Small intestine (tissue), 7 donors: ENCODE results near the gene RFTN1. TPM values are rescaled to one million over a fixed set of nuclear protein-coding genes. Genes with fewer than 3 reads are reported as not detected.

ENCODE experiments used
- DNase-seq, 2 donors: peaks; one replicate each; pipeline versions ENCODE4 v3.0.0 to v3.0.0-alpha.2; 2013
- FAIRE-seq: peaks from 2 replicates; lab custom pipeline; 2012; peaks lifted over from hg19 to GRCh38; lab: Jason Lieb, UNC
- H3K27ac ChIP-seq, 3 donors: one replicate each; pipeline ENCODE4 v1.5.1; 2013; ENCODE audit warnings: low read length in 2 of 3, mild to moderate bottlenecking in 2 of 3, control low read depth in 1 of 3, inconsistent platforms in 1 of 3, low read depth in 1 of 3, moderate library complexity in 1 of 3
- H3K27me3 ChIP-seq, 3 donors: one replicate each; pipeline ENCODE4 v1.6.1; 2013; ENCODE audit warnings: low read length in 3 of 3, inconsistent platforms in 1 of 3; ENCODE audit not compliant: control insufficient read depth in 3 of 3, insufficient read depth in 3 of 3
- H3K36me3 ChIP-seq, 3 donors: one replicate each; pipeline ENCODE4 v1.6.1; 2013; ENCODE audit warnings: low read length in 3 of 3, inconsistent platforms in 1 of 3, low read depth in 1 of 3, mild to moderate bottlenecking in 1 of 3, moderate library complexity in 1 of 3; ENCODE audit not compliant: control insufficient read depth in 3 of 3, insufficient read depth in 2 of 3
- H3K4me1 ChIP-seq, 3 donors: one replicate each; pipeline ENCODE4 v1.6.1; 2013; ENCODE audit warnings: low read length in 2 of 3, inconsistent platforms in 1 of 3, low read depth in 1 of 3, mild to moderate bottlenecking in 1 of 3, moderate library complexity in 1 of 3; ENCODE audit not compliant: control insufficient read depth in 3 of 3, insufficient read depth in 2 of 3
- H3K4me3 ChIP-seq, 3 donors: one replicate each; pipeline ENCODE4 v1.5.1; 2013; ENCODE audit warnings: low read length in 3 of 3, control low read depth in 1 of 3, inconsistent platforms in 1 of 3, low read depth in 1 of 3, mild to moderate bottlenecking in 1 of 3, moderate library complexity in 1 of 3
- H3K9me3 ChIP-seq, 2 donors: one replicate each; pipeline ENCODE4 v1.6.1; 2013; ENCODE audit warnings: low read depth in 1 of 2, low read length in 1 of 2; ENCODE audit not compliant: control insufficient read depth in 2 of 2, insufficient read depth in 1 of 2
- WGBS, 3 donors: extraction: QIAGEN DNeasy Blood & Tissue Kit; methylation state at CpG; one replicate each; pipeline ENCODE4 v1.1.7; 2013; 5-methylcytosine and 5-hydroxymethylcytosine counted together
- polyA plus RNA-seq, 4 donors: library from polyadenylated mRNA; stranded (reverse) in 3 of 4; unstranded in 1 of 4; fragments of 200-250 nt in 3 of 4; fragments of 120-200 nt in 1 of 4; gene quantifications; one replicate each; pipeline versions ENCODE4 v1.2.1 to v1.2.3, GENCODE V29; 2013
- donor health status: healthy with polysubstance abuse.
- donor health status: control.
- donor health status: control.
- donor health status: Bipolar disorder and iron deficiency.
- donor health status: healthy.

RFTN1 gene
- polyA plus RNA-seq, 4 donors, result 1.8 to 18.4 (median 11.6) TPM

GRCh38 chr3:16482770-16483531 lies 30.5 kb downstream of the RFTN1 start:
- peaks cover 0 to 10% (median 7%) of the 10 kb centered on the region in 3 donors for H3K4me1 ChIP-seq
- DNase-seq (peak in 1 of 2 donors; percentile 5), FAIRE-seq (no peak)
- no peaks in the 10 kb centered on the region for H3K27me3 ChIP-seq
- WGBS, 3 donors, result 29 to 37% (median 30%) methylated on average over 7 of the region's 7 CpGs
- H3K36me3 ChIP-seq, result no peaks in the 10 kb centered on the region
- H3K27ac ChIP-seq, result peak overlapping the region in 2 of 3 donors; percentile 11 to 76
- no peak overlapping the region for H3K4me3 ChIP-seq
- no peaks in the 10 kb centered on the region for H3K9me3 ChIP-seq

GRCh38 chr3:16482194-16482769 lies 31.2 kb downstream of the RFTN1 start:
- 79 to 82% (median 80%) methylated on average over 5 of the region's 5 CpGs for WGBS, 3 donors
- Histone ChIP-seq H3K27ac (peak overlapping the region in 2 of 3 donors; percentile 30 to 80), H3K4me1 (peaks cover 0 to 10% (median 7%) of the 10 kb centered on the region in 3 donors), H3K4me3 (no peak overlapping the region), H3K36me3 (no peaks in the 10 kb centered on the region), H3K27me3 (no peaks in the 10 kb centered on the region), H3K9me3 (no peaks in the 10 kb centered on the region)
- DNase-seq (no peak), FAIRE-seq (no peak)

DNA sequence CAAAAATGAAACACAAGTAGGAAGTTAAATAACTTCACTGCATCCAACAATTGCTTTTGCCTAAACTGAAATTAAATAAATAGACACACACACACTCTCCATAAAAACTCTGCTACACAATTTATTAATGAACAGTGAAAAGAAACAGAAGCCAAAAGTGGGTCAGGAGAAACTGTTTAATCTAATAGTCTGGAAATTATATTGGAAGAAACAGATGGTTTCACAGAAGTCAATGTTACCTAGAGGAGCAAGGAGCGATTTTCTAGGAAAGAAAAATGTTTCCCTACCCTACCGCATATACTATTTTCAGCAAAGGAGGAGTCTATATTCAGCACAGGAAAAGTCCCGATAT lies 32.0 kb downstream of the RFTN1 start:
- no peaks in the 10 kb centered on the region for H3K9me3 ChIP-seq
- FAIRE-seq (no peak), DNase-seq (no peak)
- no peak overlapping the region for H3K4me3 ChIP-seq
- H3K36me3 ChIP-seq, result no peaks in the 10 kb centered on the region
- 37 to 88% (median 85%) methylated on average over 3 of the region's 3 CpGs for WGBS, 3 donors
- peaks cover 0 to 13% (median 7%) of the 10 kb centered on the region in 3 donors for H3K4me1 ChIP-seq
- H3K27ac ChIP-seq, result peak overlapping the region in 2 of 3 donors; percentile 30 to 80
- no peaks in the 10 kb centered on the region for H3K27me3 ChIP-seq

DNA sequence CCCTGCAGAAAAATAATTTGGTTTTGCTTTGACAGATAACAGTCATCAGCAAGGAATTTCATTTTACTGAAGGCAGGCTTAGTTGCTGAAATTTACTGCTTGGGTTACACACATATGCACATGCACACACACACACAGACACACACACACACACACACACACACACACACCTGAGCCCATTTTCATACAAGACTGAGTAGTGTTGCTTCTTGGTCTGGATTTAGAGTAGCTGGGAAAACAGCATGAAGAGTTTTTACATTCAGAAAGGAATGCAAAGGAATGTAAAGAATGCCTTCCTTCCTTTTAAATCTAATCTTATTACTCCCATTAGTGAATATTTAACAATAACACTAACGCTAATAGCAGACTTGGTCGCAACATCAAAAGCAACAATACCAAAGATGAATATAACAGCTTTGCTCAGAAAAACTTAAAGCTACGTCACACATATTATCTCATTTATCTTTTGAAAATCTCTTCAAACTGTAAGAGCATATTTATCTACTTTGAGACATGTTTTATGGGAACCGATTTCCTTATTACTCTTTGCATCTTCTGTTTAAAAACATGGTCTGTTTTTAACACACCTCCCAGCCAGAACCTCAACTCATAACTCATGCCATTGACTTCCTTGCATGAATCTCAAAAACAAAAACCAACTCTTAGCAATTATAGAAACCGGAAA lies 32.5 kb downstream of the RFTN1 start:
- FAIRE-seq (no peak), DNase-seq (peak in 1 of 2 donors; percentile 10)
- Histone ChIP-seq H3K9me3 (no peaks in the 10 kb centered on the region), H3K27ac (peak overlapping the region in 2 of 3 donors; percentile 17 to 22), H3K36me3 (no peaks in the 10 kb centered on the region), H3K4me1 (peaks cover 0 to 13% (median 7%) of the 10 kb centered on the region in 3 donors), H3K4me3 (no peak overlapping the region), H3K27me3 (no peaks in the 10 kb centered on the region)
- 22 to 29% (median 23%) methylated on average over 5 of the region's 5 CpGs for WGBS, 3 donors

DNA sequence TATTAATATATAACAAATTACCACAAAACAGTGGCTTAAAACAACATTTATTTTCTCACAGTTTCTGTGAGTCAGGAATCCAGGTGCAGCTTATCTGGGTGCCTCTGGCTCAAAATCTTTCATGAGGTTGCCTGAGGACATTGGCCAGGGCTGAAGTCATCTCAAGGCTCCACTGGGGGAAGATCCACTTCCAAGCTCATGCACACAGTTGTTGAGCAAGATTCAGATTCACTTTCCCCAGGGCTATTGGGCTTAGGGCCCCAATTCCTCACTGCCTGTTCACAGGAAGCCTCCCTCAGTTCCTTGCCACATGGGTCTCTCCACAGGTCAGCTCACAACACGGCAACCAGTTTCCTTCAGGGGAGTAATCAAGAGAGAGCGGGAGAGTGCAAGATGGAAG lies 35.0 kb downstream of the RFTN1 start:
- H3K4me1 ChIP-seq, result peaks cover 0 to 13% (median 5%) of the 10 kb centered on the region in 3 donors
- H3K4me3 ChIP-seq, result no peak overlapping the region
- H3K36me3 ChIP-seq, result no peaks in the 10 kb centered on the region
- WGBS, 3 donors, result 83 to 100% (median 87%) methylated on average over 2 of the region's 2 CpGs
- DNase-seq, result no peak
- no peaks in the 10 kb centered on the region for H3K27me3 ChIP-seq
- no peaks in the 10 kb centered on the region for H3K9me3 ChIP-seq
- peak overlapping the region in 1 of 3 donors; percentile 63 for H3K27ac ChIP-seq
- no peak for FAIRE-seq

GRCh38 chr3:16477521-16477920 lies 36.0 kb downstream of the RFTN1 start:
- Histone ChIP-seq H3K9me3 (no peaks in the 10 kb centered on the region), H3K4me1 (peaks cover 0 to 10% (median 5%) of the 10 kb centered on the region in 3 donors), H3K4me3 (no peak overlapping the region), H3K27ac (peak overlapping the region in 1 of 3 donors; percentile 17), H3K36me3 (no peaks in the 10 kb centered on the region), H3K27me3 (no peaks in the 10 kb centered on the region)
- FAIRE-seq, result no peak
- 84 to 95% (median 85%) methylated on average over 3 of the region's 3 CpGs for WGBS, 3 donors
- no peak for DNase-seq

DNA sequence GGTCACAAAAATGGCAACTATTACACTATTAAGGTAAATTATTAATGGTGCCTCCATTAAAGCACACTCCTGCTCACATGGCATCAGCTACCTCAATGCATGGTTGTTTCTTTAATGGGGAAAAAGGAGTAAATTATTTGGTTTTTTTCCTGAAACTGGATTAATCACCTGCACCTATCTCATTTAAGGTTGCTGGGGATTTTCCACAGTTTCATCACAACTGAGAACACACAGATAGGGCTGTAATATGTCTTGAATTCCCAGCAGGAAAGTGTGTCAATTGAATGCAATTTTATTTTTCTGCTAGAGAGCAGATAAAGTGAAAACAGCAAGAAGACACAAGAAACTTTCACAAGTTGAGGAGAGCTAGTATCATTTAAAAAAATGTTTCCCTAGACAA lies 36.4 kb downstream of the RFTN1 start:
- Histone ChIP-seq H3K4me3 (no peak overlapping the region), H3K4me1 (peaks cover 0 to 7% (median 4%) of the 10 kb centered on the region in 3 donors), H3K36me3 (no peaks in the 10 kb centered on the region), H3K9me3 (no peaks in the 10 kb centered on the region), H3K27ac (no peak overlapping the region), H3K27me3 (no peaks in the 10 kb centered on the region)
- DNase-seq (no peak), FAIRE-seq (no peak)

DNA sequence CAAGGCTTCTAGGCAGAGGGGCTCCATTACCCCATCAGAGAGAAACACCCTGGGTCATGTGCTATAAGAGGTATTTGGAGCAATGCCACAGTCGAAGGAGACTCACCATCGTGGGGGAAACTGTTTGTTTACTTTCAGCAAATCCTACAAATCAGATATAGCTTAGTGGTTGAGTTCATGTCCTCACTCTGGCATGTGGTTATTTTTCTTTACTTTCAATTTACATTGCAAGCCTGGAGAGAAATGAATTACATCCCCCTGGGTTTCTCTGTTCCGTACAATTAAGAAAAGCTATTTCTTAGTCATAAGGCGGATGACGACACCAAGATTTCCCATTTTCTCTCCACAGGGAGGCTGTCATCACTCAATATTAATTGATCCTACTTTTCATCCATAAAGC lies 36.9 kb downstream of the RFTN1 start:
- peaks cover 0 to 3% (median under 1%) of the 10 kb centered on the region in 3 donors for H3K4me1 ChIP-seq
- no peak for FAIRE-seq
- H3K4me3 ChIP-seq, result no peak overlapping the region
- H3K9me3 ChIP-seq, result no peaks in the 10 kb centered on the region
- no peaks in the 10 kb centered on the region for H3K27me3 ChIP-seq
- H3K27ac ChIP-seq, result peak overlapping the region in 1 of 3 donors; percentile 49
- DNase-seq, result peak in 1 of 2 donors; percentile 4
- no peaks in the 10 kb centered on the region for H3K36me3 ChIP-seq
- WGBS, 3 donors, result 42 to 57% (median 44%) methylated on average over 5 of the region's 5 CpGs
